HG03565 (cell line): ENCODE measurements around the gene RPS24.
"Not testable (repeated sequence)": the region's sequence is repeated elsewhere in the genome, so short reads cannot be mapped to it uniquely, and the experiment has no call there.

ENCODE experiments used
- ATAC-seq: cut with Tn5 transposase; IDR thresholded peaks from one replicate; pipeline ENCODE4 v1.9.1; 2021; ENCODE audit warnings: mild to moderate bottlenecking, moderate library complexity; ENCODE audit not compliant: unreplicated experiment

RPS24 gene

DNA sequence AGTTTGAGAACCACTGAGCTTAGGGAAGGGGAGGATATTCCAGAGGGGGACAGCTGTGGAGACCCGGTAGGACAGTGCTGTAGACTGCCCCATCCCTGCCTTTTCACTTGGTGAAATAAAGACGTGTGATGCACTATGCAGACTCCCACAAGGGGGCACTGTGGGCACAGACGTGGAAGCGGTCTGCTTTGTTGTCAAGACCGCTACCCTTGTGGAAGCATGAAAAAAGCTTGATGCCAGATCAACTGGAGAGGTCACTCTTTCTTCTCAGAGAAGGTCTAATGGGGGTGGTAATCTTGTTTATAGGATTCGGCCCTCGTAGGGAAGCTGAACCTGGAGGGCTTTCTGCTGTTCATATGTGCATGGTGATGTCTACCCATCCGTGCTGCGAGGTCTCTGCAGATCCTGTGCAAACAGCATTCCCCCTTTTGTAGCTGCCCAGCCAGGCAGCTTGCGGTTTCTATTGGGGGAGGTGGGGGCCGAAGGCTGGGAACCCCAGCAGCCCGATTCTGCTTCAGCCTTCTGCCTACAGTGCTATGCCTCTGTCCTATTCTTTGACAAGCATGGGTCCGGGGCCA is 13.7 kb downstream of the RPS24 start:
- no peak for ATAC-seq

DNA sequence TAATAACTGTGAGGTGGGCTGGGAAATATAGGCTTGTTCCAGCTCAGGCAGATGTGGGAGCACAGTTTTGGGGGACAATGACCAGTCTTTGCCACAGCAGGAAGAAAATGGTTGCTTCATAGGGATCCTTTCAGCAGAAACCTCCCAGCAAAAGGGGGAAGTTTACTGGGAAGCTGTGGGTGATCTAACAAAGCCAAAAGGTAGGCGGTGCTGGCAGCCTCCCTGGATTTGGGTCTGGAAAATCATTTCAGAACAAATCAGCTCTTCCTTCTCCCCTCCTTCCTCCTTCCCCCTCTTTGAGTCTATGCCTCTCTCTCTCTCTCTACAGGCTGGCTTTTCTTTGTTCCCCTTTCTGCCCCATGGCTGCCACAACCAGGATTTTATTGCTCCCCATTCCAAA is 16.2 kb downstream of the RPS24 start:
- ATAC-seq: no peak

DNA sequence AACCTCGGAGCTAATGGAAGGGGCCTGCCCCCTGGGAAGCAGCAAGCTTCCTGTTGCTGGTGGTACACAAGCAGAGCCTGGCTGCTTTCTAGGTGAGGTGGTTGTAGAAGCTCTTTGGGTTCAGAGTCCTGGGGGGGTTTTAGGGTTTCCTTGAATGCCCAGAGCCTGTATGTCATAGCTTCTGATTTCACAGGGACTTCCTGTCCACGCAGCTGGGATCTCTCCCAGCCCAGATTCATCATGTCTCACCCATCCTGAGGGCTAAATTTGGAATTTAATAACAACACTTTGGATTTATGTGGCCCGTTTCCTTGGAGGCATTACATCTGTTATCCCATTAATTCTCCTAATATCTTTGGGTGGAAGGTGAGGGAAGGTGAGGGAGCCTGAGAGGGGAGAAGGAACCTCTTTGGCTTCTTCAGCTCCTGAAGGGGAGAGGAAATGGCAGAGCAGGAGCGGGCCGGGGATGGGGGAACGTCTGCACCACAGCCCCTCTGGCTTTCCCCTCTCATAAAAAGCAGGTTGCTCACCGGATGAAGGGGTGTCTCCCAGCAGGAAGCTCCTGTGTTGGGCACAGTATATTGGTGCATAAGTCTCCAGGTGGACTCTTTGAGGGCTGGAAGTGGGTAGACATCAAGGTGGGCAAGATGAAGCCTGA is 19.7 kb downstream of the RPS24 start:
- no peak for ATAC-seq

DNA sequence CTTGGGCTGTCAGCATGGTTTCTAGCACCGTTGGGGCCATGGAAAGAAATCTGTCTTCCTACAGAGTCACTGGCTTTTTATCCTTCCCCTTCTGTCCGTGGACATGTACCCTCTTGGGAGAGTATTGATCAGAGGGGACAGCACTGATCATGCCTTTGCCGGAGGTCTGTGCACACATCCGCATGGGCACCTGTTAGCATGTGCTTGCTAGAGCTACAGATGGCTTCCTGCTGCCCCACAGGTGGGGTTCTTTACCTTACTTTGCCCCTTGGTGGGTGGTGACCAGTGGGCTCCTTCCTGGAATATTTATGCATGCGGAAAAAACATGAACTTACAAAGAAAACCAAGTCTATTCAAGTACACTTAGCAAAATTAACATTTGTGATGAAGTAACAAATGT is 24.9 kb downstream of the RPS24 start:
- no peak for ATAC-seq

DNA sequence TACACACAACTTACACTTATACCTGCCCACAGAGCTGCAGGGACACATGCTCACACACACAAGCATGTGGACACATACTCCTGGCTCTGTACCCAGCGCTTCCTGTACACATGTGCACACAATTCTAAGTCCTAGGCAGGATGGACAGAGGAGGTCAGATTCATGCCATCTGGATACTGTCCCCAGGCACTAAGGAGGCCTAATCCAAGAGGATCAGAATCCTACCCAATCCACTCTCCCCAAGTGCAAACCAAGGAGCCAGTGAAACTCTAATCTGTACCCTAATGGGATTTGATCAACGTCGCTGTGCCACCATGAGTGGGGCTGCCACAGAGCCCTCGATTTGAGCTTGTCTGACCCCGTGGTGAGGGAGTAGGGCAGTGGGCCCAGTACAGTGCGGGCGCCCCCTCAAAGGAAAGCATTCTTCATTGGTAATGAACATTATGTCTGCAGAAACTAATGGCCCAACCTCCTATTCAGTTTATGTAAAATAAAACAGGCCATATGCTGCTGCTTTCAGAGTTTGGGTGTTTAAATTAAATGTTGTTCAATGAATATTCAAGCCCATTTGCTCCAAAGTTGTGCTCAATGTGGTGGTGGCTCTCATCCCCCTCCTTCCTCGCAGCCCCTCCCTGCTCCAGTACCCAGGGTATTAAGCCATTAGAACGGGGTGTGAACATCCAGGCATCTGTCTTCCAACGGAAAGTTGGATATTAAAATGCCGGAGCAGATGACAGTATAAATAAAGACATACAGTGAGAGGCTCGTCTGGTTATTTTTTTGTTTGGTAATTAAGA is 26.4 kb downstream of the RPS24 start:
- no peak for ATAC-seq

DNA sequence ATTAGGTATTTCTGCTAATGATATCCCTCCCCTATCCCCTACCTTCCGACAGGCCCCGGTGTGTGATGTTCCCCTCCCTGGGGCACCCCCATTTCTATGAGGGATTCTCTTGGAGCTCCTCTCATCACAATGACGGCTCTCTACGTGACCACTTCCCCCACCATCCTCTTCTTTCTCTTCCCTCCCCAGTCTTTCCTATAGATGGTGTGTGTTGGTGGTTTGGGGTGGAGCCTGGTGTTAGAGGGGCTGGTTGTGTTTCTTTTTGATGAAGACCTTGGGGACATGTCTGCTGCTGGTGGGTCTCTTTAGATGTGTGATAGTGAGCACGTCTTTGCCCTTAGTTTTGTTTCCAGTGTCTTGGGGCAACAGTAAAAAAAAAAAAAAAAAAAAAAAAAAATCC is 28.6 kb downstream of the RPS24 start:
- no peak for ATAC-seq

DNA sequence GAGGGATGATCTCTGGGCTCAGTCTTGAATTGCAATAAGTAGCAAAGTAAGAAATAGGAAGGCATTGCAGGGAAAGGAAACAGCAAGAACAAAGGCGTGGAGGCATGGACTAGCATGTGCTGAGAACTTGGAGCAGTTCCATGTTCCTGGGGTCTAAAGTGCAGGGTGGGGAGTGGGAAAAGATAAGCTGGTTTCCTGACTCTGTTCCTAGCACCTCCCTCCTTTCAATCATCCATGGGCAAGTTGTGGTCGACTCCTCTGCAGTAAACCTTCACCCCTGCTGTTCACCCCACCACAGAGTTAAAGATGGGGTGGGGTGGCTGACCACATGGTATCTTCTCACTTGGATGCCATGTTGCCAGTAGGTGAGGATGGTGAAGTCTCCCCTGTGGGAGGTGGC is 29.6 kb downstream of the RPS24 start:
- no peak for ATAC-seq

DNA sequence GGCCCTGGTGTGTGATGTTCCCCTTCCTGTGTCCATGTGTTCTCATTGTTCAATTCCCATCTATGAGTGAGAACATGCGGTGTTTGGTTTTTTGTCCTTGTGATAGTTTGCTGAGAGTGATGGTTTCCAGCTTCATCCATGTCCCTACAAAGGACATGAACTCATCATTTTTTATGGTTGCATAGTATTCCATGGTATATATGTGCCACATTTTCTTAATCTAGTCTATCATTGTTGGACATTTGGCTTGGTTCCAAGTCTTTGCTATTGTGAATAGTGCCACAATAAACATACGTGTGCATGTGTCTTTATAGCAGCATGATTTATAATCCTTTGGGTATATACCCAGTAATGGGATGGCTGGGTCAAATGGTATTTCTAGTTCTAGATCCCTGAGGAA is 31.3 kb downstream of the RPS24 start:
- ATAC-seq: not testable (repeated sequence)

DNA sequence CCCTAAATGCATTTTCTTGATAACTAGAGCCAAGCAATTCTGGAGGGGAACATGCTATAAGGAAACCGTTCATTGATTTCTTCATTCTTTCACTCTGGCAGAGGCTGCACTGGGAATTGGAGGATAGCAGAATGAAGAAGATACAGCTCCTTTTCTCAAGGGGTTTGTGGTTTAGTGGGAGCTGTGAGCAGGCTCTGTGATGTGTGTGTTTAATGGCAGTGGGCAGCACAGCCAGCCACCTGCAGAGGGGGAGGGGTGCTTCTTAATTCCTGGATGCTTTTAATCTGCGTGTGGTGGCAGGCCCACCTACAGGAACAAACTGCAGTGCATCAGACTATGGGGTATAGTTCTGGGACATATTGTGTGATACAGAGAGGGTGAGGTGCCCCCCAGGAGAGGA is 31.9 kb downstream of the RPS24 start:
- no peak for ATAC-seq

DNA sequence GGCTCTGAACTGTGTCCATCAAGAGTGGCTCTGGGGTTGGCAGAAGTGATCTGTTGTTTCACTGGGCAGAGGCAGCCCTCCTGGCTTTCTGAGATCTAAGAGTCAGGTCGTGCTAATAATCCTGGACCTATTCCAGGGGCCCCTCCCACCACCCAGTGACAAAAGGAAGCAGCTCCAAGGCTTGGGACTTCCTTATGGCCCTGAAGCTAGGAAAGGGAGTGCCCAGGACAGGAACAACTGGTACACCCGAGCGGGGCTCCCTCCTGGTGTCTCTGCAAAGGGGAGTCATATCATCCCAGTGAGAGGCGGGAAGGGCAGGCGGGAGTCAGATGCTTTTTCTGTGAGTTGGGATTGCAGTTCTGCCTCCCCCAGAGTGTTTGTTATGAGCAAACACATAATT is 32.3 kb downstream of the RPS24 start:
- ATAC-seq: no peak

DNA sequence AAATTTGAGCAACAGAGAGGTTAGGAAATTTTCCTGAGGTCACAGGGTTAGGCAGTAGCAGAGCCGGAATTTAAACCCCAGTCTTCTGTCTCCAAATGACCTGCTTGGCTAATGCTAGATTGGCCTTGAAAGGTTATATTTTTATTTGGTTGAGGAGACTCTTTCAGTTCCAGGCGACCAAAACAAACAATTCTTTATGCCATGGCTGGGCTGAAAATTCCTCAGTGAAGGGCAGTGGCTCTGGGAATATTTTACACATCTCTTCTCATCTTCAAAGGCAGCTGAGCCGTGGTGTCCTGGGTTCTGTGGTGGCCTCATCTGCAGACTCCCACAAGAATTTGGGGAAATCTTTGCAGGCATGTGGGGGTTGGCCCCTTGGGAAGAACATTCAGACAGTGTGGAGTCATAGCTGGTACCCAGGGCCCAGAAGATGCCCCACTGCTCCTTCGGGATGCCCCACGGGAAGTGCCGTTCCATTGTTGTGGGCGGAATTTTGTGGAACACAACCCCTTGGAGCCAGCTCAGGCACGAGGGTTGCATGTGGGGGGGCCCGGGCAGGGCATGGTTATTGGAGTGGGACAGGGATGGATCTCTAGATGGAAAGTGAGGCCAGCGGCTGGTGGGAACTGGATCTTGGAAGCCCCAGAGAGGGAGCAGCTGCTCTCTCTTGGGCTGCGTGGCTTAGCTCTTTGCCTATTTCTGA is 33.2 kb downstream of the RPS24 start:
- no peak for ATAC-seq

DNA sequence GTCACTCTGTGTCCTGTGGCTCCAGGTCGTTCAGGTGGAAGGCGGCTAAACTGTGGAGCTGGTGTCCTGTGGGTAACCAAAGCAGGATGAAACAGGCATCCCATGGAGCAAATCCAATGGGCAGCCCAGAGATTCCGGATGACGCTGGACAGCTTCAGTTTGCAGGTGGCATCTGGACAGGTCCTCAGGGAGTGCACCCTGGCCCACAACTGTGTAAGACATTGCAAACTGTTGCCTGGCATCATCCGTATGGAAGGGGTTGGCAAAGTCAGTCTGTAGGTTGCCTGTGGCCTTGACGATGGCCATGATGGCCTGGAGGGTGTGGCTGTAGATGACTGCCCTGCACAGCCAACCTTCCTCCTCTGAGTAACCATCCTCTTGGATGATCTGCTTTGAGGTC is 35.5 kb downstream of the RPS24 start:
- no peak for ATAC-seq

DNA sequence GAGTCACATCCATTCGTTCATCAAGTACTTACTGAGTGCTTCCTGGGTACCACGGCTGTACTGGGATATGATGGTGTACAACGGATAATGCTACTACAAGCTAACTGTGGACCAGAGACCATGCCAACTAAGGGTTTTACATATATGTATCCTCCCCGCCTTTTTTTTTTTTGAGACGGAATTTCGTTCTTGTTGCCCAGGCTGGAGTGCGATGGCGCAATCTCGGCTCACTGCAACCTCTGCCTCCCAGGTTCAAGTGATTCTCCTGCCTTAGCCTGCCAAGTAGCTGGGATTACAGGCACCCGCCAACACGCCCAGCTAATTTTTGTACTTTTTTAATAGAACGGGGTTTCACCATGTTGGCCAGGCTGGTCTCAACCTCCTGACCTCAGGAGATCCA is 36.4 kb downstream of the RPS24 start:
- not testable (repeated sequence) for ATAC-seq

DNA sequence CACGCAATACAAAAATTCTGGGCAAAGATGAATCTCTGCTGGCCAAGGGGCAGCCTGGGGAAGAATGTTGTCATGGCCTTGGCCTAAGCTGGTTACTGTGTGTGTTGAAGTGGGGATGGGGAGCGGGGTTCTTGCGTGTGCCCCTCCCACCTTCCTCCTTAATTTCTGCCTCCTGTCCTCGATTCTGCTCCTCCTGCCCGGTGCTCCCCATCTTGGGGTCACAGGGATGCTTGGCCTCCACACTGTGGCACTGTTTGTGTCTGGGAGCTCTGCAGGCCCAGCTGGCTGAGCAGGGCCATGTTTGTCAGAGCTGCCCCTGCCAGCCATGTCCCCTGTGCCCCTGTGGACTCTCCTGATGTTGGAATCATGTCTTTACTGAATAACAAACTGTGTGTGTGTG is 37.1 kb downstream of the RPS24 start:
- ATAC-seq: no peak

DNA sequence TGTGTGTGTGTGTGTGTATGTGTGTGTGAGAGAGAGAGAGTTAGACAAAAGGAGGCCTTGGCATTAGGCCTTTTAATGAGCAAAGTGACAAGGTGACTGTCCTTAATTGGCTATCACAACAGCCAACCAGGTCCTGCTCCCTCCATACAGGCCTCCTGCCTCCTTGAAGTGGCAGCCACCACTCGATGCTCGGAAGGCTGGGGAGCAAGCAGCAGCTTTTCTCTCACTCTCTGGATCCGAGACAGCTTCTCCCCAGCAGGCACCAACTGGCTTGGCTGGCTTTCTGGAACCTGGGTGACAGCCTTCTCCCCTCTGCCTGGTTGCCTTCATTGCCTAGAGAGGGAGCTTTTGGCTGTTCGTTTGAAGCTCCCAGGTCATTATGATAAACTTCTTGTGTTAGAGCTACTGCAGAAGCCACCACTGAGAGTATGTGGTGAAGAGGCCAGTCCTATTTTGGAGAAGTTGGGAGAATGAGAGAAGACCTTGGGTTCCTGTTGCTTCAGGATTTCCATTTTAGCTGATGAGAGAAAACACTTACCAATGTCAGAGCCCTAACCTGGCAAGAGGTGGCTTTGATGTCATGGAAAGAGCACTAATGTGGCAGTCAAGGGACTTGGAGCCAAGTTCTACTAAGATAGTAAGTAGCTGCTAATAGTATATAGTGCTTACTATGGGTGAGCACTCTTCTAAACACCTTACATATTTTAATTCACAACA is 37.6 kb downstream of the RPS24 start:
- ATAC-seq: no peak

DNA sequence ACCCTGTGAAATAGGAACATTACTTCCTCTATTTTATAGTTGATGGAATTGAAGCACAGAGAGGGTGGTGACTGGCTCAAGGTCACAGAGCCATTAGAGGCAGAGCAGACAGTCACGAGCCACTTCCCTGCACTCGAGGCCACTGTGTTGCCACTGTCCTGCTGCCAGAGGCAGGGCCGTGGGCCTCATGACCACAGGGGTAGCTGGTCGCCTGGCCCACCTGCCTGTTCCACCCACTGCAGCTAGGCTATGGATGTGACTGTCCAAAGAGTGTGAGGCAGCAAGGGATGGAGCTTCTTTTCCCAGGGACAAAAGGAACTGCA is 38.2 kb downstream of the RPS24 start:
- no peak for ATAC-seq

DNA sequence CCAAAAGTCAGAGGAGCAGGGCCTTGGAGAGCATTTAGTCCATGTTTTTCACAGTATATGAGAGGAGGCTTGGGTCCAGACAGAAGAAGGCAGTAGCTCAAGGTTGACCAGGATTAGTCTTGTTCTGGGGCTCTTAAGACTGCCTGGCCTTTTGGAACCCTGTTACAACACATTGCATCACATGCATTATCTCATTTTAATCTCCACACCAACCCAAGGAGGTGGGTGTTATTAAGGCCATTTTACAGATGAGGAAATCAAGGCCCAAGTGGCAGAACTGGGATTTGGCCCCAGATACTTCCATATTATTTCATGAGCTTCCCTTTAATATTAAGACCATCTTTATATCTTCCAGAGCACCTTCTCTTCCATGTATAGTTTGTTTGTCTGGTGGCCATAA is 38.8 kb downstream of the RPS24 start:
- no peak for ATAC-seq

DNA sequence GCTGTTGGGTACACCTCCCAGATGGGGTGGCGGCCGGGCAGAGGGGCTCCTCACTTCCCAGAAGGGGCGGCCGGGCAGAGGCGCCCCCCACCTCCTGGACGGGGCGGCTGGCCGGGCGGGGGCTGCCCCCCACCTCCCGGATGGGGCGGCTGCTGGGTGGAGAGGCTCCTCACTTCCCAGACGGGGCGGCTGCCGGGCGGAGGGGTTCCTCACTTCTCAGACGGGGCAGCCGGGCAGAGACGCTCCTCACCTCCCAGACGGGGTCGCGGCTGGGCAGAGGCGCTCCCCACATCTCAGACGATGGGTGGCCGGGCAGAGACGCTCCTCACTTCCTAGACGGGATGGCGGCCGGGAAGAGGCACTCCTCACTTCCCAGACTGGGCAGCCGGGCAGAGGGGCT is 42.1 kb downstream of the RPS24 start:
- ATAC-seq: not testable (repeated sequence)

DNA sequence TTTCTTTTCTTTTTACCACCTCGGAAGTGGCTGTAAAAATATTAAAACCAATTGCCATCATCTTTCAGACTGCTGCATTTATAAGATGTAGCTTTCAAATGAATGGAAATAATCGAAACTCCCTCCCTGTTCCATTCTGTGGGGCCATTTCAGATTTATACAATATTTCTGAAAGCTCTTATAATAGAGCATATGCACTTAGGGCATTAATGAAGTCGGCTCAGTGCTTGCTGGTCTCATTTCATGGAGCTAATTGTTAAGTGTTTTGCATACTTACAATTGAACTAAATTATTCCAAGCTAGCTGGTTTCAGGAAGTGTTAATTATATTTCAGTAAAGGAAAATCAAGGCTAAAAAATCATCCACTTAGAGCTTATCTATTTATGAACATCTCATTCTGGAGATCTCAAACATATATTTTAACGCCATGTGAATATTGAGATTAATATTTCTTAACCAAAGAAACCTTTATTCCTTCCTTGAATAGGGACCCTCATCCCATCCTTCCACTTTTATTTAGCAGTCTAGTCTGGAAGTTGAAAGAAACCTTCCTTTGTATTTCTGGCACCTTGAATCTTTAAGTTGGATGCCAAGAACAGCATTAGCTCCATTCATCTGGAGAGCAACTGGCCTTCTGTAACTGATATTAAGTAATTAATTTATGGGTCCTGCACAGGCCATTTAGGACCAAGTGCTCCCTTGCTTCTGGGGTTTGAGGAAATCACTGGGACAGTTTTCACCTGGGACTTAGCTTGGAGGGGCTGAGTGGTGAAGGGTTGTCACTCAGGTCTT is 45.1 kb downstream of the RPS24 start:
- no peak for ATAC-seq

DNA sequence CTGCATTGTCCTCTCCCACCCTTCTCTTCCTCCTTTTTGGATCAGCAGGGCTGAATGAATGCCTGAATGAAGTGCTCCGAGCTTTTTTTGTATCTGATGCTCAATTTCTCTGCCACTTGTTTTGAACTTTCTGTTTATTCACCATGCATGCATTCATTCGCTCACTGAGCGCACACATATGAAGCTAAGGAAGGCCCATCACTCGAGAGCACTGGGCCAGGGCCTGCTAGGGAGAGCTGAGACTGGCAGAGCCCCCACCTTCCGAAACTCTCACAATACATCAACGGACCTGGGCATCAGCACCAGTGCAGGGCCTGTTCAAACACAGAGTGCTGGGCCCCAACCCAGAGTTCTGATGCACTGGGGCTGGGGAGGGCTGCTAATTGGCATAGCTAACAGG is 45.7 kb downstream of the RPS24 start:
- ATAC-seq: no peak
